Fibroblast of lung (primary cell): ENCODE measurements around the gene NFATC2. TPM values are rescaled to one million over a fixed set of nuclear protein-coding genes. Genes with fewer than 3 reads are reported as not detected.

Source experiments
- DNase-seq, 2 donors: peaks; one replicate each; pipeline versions ENCODE4 v3.0.0 to v3.0.0-alpha.2; 2010; ENCODE audit warnings: low read depth in 2 of 2
- H2AFZ ChIP-seq: 2 replicates; pipeline ENCODE4 v1.5.1; 2012; ENCODE audit warnings: low read length, control low read depth, inconsistent platforms
- H3K27ac ChIP-seq: 2 replicates; pipeline ENCODE4 v1.5.1; 2011; ENCODE audit warnings: low read length, control low read depth; ENCODE audit not compliant: insufficient read depth
- H3K27me3 ChIP-seq: 2 replicates; pipeline ENCODE4 v1.5.1; 2011; ENCODE audit warnings: mild to moderate bottlenecking, low read length; ENCODE audit not compliant: control insufficient read depth, insufficient read depth
- H3K36me3 ChIP-seq: 2 replicates; pipeline ENCODE4 v1.5.1; 2011; ENCODE audit warnings: low read length; ENCODE audit not compliant: control insufficient read depth, insufficient read depth
- H3K4me1 ChIP-seq: 2 replicates; pipeline ENCODE4 v1.5.1; 2011; ENCODE audit warnings: low read length; ENCODE audit not compliant: control insufficient read depth, insufficient read depth; ENCODE audit errors: extremely low read depth
- H3K4me2 ChIP-seq: 2 replicates; pipeline ENCODE4 v1.5.1; 2011; ENCODE audit warnings: low read length, control low read depth; ENCODE audit not compliant: insufficient read depth; ENCODE audit errors: extremely low read depth
- H3K4me3 ChIP-seq, 4 experiments: fragments of 200-600 bp in 1 of 4; sonication (generic) in 1 of 4; replicated peaks in 1 of 4; 2 replicates each; pipeline ENCODE4 v1.5.1; 2011 to 2016; ENCODE audit warnings: low read length in 4 of 4, low read depth in 3 of 4, mild to moderate bottlenecking in 3 of 4, control low read depth in 2 of 4, inconsistent platforms in 1 of 4, mixed read lengths in 1 of 4; ENCODE audit not compliant: insufficient read depth in 1 of 4; ENCODE audit errors: control extremely low read depth in 1 of 4
- H3K79me2 ChIP-seq: 2 replicates; pipeline ENCODE4 v1.5.1; 2012; ENCODE audit warnings: mild to moderate bottlenecking, low read length, inconsistent platforms; ENCODE audit not compliant: control insufficient read depth, insufficient read depth
- H3K9ac ChIP-seq: 2 replicates; pipeline ENCODE4 v1.5.1; 2011; ENCODE audit warnings: mild to moderate bottlenecking, low read length, control low read depth; ENCODE audit not compliant: insufficient read depth
- H3K9me3 ChIP-seq: 2 replicates; pipeline ENCODE4 v1.5.1; 2012; ENCODE audit warnings: low read depth, low read length; ENCODE audit not compliant: control insufficient read depth, insufficient read depth
- H4K20me1 ChIP-seq: 2 replicates; pipeline ENCODE4 v1.5.1; 2011; ENCODE audit warnings: low read length; ENCODE audit not compliant: control insufficient read depth, insufficient read depth; ENCODE audit errors: extremely low read depth
- CTCF ChIP-seq, 2 donors: IDR thresholded peaks in 1 of 2; conservative IDR thresholded peaks in 1 of 2; 1 replicate in 1 of 2; 2 replicates in 1 of 2; pipeline ENCODE4 v1.5.1; 2011 to 2012; ENCODE audit warnings: low read length in 2 of 2, control low read depth in 1 of 2, inconsistent platforms in 1 of 2, low read depth in 1 of 2, mild to moderate bottlenecking in 1 of 2
- EZH2 ChIP-seq: IDR thresholded peaks from 2 replicates; pipeline ENCODE4 v1.5.1; 2012; ENCODE audit warnings: low read length, control low read depth, mild to moderate bottlenecking; ENCODE audit errors: missing control alignments
- polyA plus RNA-seq, 2 donors: library from polyadenylated mRNA; depleted of rRNA in 1 of 2; stranded (reverse) in 1 of 2; unstranded in 1 of 2; fragments of >200 nt; gene quantifications; 2 replicates each; pipeline ENCODE4 v1.2.1, GENCODE V29; 2011 to 2012; ENCODE audit warnings: missing spikeins in 1 of 2
- total RNA-seq: library from RNA; depleted of rRNA; stranded (reverse); fragments of >200 nt; gene quantifications from 2 replicates; pipeline ENCODE4 v1.2.1, GENCODE V29; 2014

NFATC2 gene
- total and polyA plus RNA-seq, 2 donors (not counting 1 experiment from before 2014, with no cell fraction given) = 0.50 to 1.2 TPM

- no peaks in the 10 kb centered on the region for H3K4me1 ChIP-seq
These were observed 130.6 kb downstream of the NFATC2 start for GRCh38 chr20:51411870-51412269.

GRCh38 chr20:51410586-51411325, 131.8 kb downstream of the NFATC2 start:
- no peak overlapping the region for H3K9ac ChIP-seq
- H3K79me2 ChIP-seq = no peaks in the 10 kb centered on the region
- H2AFZ ChIP-seq = no peak overlapping the region
- H3K4me3 ChIP-seq = no peak overlapping the region
- H4K20me1 ChIP-seq = no peaks in the 10 kb centered on the region
- H3K9me3 ChIP-seq = no peaks in the 10 kb centered on the region
- no peaks in the 10 kb centered on the region for H3K36me3 ChIP-seq
- TF ChIP-seq EZH2 (no peak), CTCF (conservative IDR thresholded peaks at IDR 0.05 in 1 of 2, IDR thresholded peaks at IDR 0.05 in 1 of 2; ENCODE audit: low read depth in 1 of 2, low read length in 2 of 2) (no peak)
- H3K4me1 ChIP-seq = no peaks in the 10 kb centered on the region
- H3K4me2 ChIP-seq = no peak overlapping the region
- DNase-seq = no peak
- no peaks in the 10 kb centered on the region for H3K27me3 ChIP-seq
- no peak overlapping the region for H3K27ac ChIP-seq

More at GRCh38 chr20:51411870-51412269, 130.6 kb downstream of the NFATC2 start:
- TF ChIP-seq EZH2 (no peak), CTCF (conservative IDR thresholded peaks at IDR 0.05 in 1 of 2, IDR thresholded peaks at IDR 0.05 in 1 of 2; ENCODE audit: low read depth in 1 of 2, low read length in 2 of 2) (peak in 1 of 2 donors; percentile 14)
- no peak overlapping the region for H3K4me2 ChIP-seq
- no peaks in the 10 kb centered on the region for H3K79me2 ChIP-seq
- no peak overlapping the region for H2AFZ ChIP-seq
- DNase-seq = peak in 1 of 2 donors; percentile 9
- no peaks in the 10 kb centered on the region for H3K27me3 ChIP-seq
- no peak overlapping the region for H3K9ac ChIP-seq
- no peak overlapping the region for H3K4me3 ChIP-seq
- no peaks in the 10 kb centered on the region for H3K9me3 ChIP-seq
- H3K36me3 ChIP-seq = no peaks in the 10 kb centered on the region
- no peaks in the 10 kb centered on the region for H4K20me1 ChIP-seq
- no peak overlapping the region for H3K27ac ChIP-seq

GRCh38 chr20:51409192-51409880, 133.2 kb downstream of the NFATC2 start:
- no peak overlapping the region for H3K9ac ChIP-seq
- no peak overlapping the region for H3K4me3 ChIP-seq
- no peaks in the 10 kb centered on the region for H3K79me2 ChIP-seq
- H2AFZ ChIP-seq = no peak overlapping the region
- no peak for DNase-seq
- no peak for TF ChIP-seq EZH2
- no peaks in the 10 kb centered on the region for H3K9me3 ChIP-seq
- H3K4me1 ChIP-seq = no peaks in the 10 kb centered on the region
- H3K4me2 ChIP-seq = no peak overlapping the region
- no peaks in the 10 kb centered on the region for H3K36me3 ChIP-seq
- no peaks in the 10 kb centered on the region for H3K27me3 ChIP-seq
- no peaks in the 10 kb centered on the region for H4K20me1 ChIP-seq
- H3K27ac ChIP-seq = no peak overlapping the region
